ENCODE measurements around the gene FAIM.

DNA sequence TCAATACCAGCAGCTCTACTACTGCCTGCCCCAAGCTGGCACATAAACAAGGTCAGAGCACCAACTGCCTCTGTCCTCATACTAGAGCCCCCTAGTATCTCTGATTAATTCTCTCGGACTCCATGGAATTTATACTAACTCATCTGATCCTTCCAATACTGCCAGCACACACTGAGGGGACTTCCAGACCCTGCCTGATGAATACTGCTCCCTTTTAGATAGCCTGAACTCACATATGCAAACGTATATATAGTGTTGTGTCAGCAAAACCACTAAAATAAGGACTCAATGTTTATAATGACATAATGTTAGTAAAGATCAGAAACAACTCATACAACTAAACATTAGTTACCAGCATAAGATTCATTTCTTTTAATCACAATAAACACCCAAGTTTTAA is 39.5 kb upstream of the FAIM start:
- TF ChIP-seq, protein P1, sequence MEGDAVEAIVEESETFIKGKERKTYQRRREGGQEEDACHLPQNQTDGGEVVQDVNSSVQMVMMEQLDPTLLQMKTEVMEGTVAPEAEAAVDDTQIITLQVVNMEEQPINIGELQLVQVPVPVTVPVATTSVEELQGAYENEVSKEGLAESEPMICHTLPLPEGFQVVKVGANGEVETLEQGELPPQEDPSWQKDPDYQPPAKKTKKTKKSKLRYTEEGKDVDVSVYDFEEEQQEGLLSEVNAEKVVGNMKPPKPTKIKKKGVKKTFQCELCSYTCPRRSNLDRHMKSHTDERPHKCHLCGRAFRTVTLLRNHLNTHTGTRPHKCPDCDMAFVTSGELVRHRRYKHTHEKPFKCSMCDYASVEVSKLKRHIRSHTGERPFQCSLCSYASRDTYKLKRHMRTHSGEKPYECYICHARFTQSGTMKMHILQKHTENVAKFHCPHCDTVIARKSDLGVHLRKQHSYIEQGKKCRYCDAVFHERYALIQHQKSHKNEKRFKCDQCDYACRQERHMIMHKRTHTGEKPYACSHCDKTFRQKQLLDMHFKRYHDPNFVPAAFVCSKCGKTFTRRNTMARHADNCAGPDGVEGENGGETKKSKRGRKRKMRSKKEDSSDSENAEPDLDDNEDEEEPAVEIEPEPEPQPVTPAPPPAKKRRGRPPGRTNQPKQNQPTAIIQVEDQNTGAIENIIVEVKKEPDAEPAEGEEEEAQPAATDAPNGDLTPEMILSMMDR (IDR thresholded peaks at IDR 0.05 in 8 of 11, conservative IDR thresholded peaks at IDR 0.05 in 3 of 11) = no peak
- no peak for TF ChIP-seq POLR2AphosphoS5 (IDR thresholded peaks at IDR 0.05)
